ENCODE measurements around the gene LRRC28. TPM values are rescaled to one million over a fixed set of nuclear protein-coding genes. Genes with fewer than 3 reads are reported as not detected.

The LRRC28 gene
- total and polyA plus RNA-seq, 7 experiments from 2014 or later, result 15.0 to 25.9 (median 19.9) TPM

GRCh38 chr15:99423186-99424130 is 172.2 kb downstream of the LRRC28 start:
- Mint-ChIP-seq H3K27me3 (no peaks in the 10 kb centered on the region), H3K4me1 (peaks cover 19 to 82% (median 73%) of the 10 kb centered on the region in 7 donors), H3K9me3 (peaks cover 0 to 8% (median 2%) of the 10 kb centered on the region in 11 donors), H3K4me3 (peak overlapping the region in 6 of 10 donors; percentile 0 to 91 (median 58)), H3K36me3 (peaks cover 0 to 26% (median 0%) of the 10 kb centered on the region in 5 donors), H3K27ac (peak overlapping the region; percentile 51 to 96 (median 91))
- Histone ChIP-seq H3K4me3 (ENCODE audit: low read length) (no peak overlapping the region), H3K36me3 (ENCODE audit: control insufficient read depth in 2 of 3, insufficient read depth in 3 of 3, low read length in 3 of 3) (no peaks in the 10 kb centered on the region), H3K4me1 (ENCODE audit: control insufficient read depth in 2 of 2, insufficient read depth in 2 of 2, low read length in 2 of 2) (peaks cover 0 to 60% of the 10 kb centered on the region in 2 donors), H3K9me3 (ENCODE audit: control insufficient read depth in 2 of 3, low read length in 3 of 3) (no peaks in the 10 kb centered on the region), H3K27ac (ENCODE audit: low read depth, low read length) (no peak overlapping the region), H3K27me3 (ENCODE audit: control insufficient read depth in 2 of 2, insufficient read depth in 2 of 2, low read length in 2 of 2) (no peaks in the 10 kb centered on the region)
- CTCF ChIA-PET, result interaction anchor here (1.6 to 2.2 kb wide), 2 partner anchors 10 to 14 kb away, joined by 4 to 7 read pairs; no protein-coding TSS in a partner anchor
- POLR2A ChIA-PET, result interaction anchor here (0.9 to 4.0 kb wide), 8 partner anchors 11 to 71 kb away, joined by 3 to 24 read pairs (median 4); no protein-coding TSS in a partner anchor
- DNase-seq (no peak), ATAC-seq (no peak)
- intact Hi-C loops (cut with micrococcal nuclease), result loop anchor here in 1 of 2 donors (5.0 kb wide), 2 partner anchors 279 to 309 kb away; partner anchors contain the start of gene LYSMD4

GRCh38 chr15:99424131-99424571 is 172.9 kb downstream of the LRRC28 start:
- Histone ChIP-seq H3K27me3 (ENCODE audit: control insufficient read depth in 2 of 2, insufficient read depth in 2 of 2, low read length in 2 of 2) (no peaks in the 10 kb centered on the region), H3K9me3 (ENCODE audit: control insufficient read depth in 2 of 3, low read length in 3 of 3) (no peaks in the 10 kb centered on the region), H3K4me3 (ENCODE audit: low read length) (no peak overlapping the region), H3K27ac (ENCODE audit: low read depth, low read length) (no peak overlapping the region), H3K4me1 (ENCODE audit: control insufficient read depth in 2 of 2, insufficient read depth in 2 of 2, low read length in 2 of 2) (peaks cover 0 to 60% of the 10 kb centered on the region in 2 donors), H3K36me3 (ENCODE audit: control insufficient read depth in 2 of 3, insufficient read depth in 3 of 3, low read length in 3 of 3) (no peaks in the 10 kb centered on the region)
- H3K4me3 Mint-ChIP-seq, result peak overlapping the region in 6 of 10 donors; percentile 39 to 91 (median 78)
- intact Hi-C loops (cut with micrococcal nuclease), result loop anchor here in 1 of 2 donors (5.0 kb wide), 2 partner anchors 278 to 308 kb away; partner anchors contain the start of gene LYSMD4
- peak overlapping the region; percentile 89 to 98 (median 97) for H3K27ac Mint-ChIP-seq
- CTCF ChIA-PET, result interaction anchor here (1.6 to 2.2 kb wide), 2 partner anchors 9 to 15 kb away, joined by 4 to 7 read pairs; no protein-coding TSS in a partner anchor
- H3K9me3 Mint-ChIP-seq, result peaks cover 0 to 5% (median 0%) of the 10 kb centered on the region in 11 donors
- POLR2A ChIA-PET, result interaction anchor here (0.9 to 4.0 kb wide), 7 partner anchors 10 to 71 kb away, joined by 3 to 24 read pairs (median 4); no protein-coding TSS in a partner anchor
- DNase-seq, result no peak
- H3K4me1 Mint-ChIP-seq, result peaks cover 22 to 84% (median 75%) of the 10 kb centered on the region in 7 donors
- no peaks in the 10 kb centered on the region for H3K27me3 Mint-ChIP-seq
- no peak for ATAC-seq
- H3K36me3 Mint-ChIP-seq, result peaks cover 0 to 21% (median 0%) of the 10 kb centered on the region in 5 donors

DNA sequence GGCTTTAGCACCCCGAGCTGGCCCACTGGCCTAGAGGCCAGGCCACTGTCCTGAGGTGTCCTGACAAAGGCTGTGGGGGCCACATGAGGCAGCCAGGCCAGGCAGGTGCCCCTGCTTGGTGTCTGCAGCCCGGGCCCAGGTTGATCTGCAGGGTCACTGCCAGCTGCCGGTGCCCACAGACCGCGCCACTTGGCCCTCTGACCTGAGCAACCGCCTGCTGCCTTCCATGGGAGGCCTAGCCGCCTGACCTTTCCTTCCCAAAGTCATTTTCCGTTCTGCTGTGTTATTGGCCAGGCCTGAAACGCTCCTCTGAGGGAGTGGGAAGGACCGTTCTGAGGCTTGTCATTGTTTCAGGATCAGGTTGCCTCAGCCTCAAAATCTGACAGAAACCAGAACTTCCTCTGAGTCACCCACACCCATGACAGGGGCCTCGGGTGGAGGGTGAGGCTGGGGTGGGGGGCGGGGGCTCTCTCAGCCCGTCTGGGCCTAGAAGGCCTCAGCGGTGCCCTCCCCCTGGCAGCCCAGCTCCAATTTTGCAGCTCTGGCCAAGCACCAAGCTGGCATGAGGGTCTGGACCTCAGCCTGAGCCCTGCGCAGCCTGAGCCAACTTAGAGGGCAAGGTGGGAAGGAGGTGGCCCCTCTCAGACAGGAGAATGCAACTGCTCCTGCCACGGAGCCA is 173.8 kb downstream of the LRRC28 start:
- H3K27me3 Mint-ChIP-seq, result no peaks in the 10 kb centered on the region
- Histone ChIP-seq H3K36me3 (ENCODE audit: control insufficient read depth in 2 of 3, insufficient read depth in 3 of 3, low read length in 3 of 3) (no peaks in the 10 kb centered on the region), H3K27me3 (ENCODE audit: control insufficient read depth in 2 of 2, insufficient read depth in 2 of 2, low read length in 2 of 2) (no peaks in the 10 kb centered on the region), H3K27ac (ENCODE audit: low read depth, low read length) (peak overlapping the region; percentile 72), H3K4me1 (ENCODE audit: control insufficient read depth in 2 of 2, insufficient read depth in 2 of 2, low read length in 2 of 2) (peaks cover 0 to 60% of the 10 kb centered on the region in 2 donors), H3K4me3 (ENCODE audit: low read length) (peak overlapping the region; percentile 0), H3K9me3 (ENCODE audit: control insufficient read depth in 2 of 3, low read length in 3 of 3) (no peaks in the 10 kb centered on the region)
- peaks cover 0 to 5% (median 0%) of the 10 kb centered on the region in 11 donors for H3K9me3 Mint-ChIP-seq
- ATAC-seq, result peak; percentile 79
- intact Hi-C loops (cut with micrococcal nuclease), result loop anchor here (1.0 to 5.0 kb wide), 5 partner anchors 19 to 307 kb away; partner anchors contain the start of genes MEF2A (in 2 of the 2) and LYSMD4 (in 1 of the 2)
- POLR2A ChIA-PET, result interaction anchor here (0.7 to 4.0 kb wide), 8 partner anchors 9 to 21 kb away, joined by 3 to 27 read pairs (median 4); no protein-coding TSS in a partner anchor
- peak in 7 of 9 donors; percentile 33 to 63 (median 39) for DNase-seq
- peak overlapping the region; percentile 89 to 98 (median 97) for H3K27ac Mint-ChIP-seq
- CTCF ChIA-PET, result interaction anchor here (0.7 to 2.2 kb wide), 3 partner anchors 8 to 279 kb away, joined by 3 to 7 read pairs (median 5); no protein-coding TSS in a partner anchor
- peak overlapping the region; percentile 65 to 91 (median 82) for H3K4me3 Mint-ChIP-seq
- H3K4me1 Mint-ChIP-seq, result peaks cover 22 to 82% (median 75%) of the 10 kb centered on the region in 7 donors
- H3K36me3 Mint-ChIP-seq, result peaks cover 0 to 20% (median 0%) of the 10 kb centered on the region in 5 donors

- Histone ChIP-seq H3K27me3 (ENCODE audit: control insufficient read depth in 2 of 2, insufficient read depth in 2 of 2, low read length in 2 of 2) (no peaks in the 10 kb centered on the region), H3K4me3 (ENCODE audit: low read length) (no peak overlapping the region), H3K36me3 (ENCODE audit: control insufficient read depth in 2 of 3, insufficient read depth in 3 of 3, low read length in 3 of 3) (no peaks in the 10 kb centered on the region), H3K27ac (ENCODE audit: low read depth, low read length) (peak overlapping the region; percentile 72), H3K9me3 (ENCODE audit: control insufficient read depth in 2 of 3, low read length in 3 of 3) (no peaks in the 10 kb centered on the region), H3K4me1 (ENCODE audit: control insufficient read depth in 2 of 2, insufficient read depth in 2 of 2, low read length in 2 of 2) (peaks cover 0 to 57% of the 10 kb centered on the region in 2 donors)
- H3K9me3 Mint-ChIP-seq, result peaks cover 0 to 5% (median 0%) of the 10 kb centered on the region in 11 donors
- no peak for DNase-seq
- peaks cover 0 to 14% (median 0%) of the 10 kb centered on the region in 5 donors for H3K36me3 Mint-ChIP-seq
- CTCF ChIA-PET, result interaction anchor here (0.7 to 1.9 kb wide), 3 partner anchors 18 to 278 kb away, joined by 3 to 5 read pairs (median 4); no protein-coding TSS in a partner anchor
- ATAC-seq, result no peak
- no peaks in the 10 kb centered on the region for H3K27me3 Mint-ChIP-seq
- intact Hi-C loops (cut with micrococcal nuclease), result loop anchor here (1.0 to 5.0 kb wide), 3 partner anchors 19 to 142 kb away; partner anchors contain the start of gene MEF2A (in 2 of the 2)
- H3K4me1 Mint-ChIP-seq, result peaks cover 18 to 75% (median 68%) of the 10 kb centered on the region in 7 donors
- peak overlapping the region; percentile 44 to 97 (median 96) for H3K27ac Mint-ChIP-seq
- POLR2A ChIA-PET, result interaction anchor here (0.7 to 4.0 kb wide), 6 partner anchors 8 to 20 kb away, joined by 3 to 27 read pairs (median 6); no protein-coding TSS in a partner anchor
- H3K4me3 Mint-ChIP-seq, result peak overlapping the region in 8 of 10 donors; percentile 12 to 91 (median 61)
These were observed 174.5 kb downstream of the LRRC28 start for GRCh38 chr15:99425657-99426301.

GRCh38 chr15:99426431-99427105 is 175.3 kb downstream of the LRRC28 start:
- POLR2A ChIA-PET, result interaction anchor here (0.7 to 3.5 kb wide), 4 partner anchors 10 to 19 kb away, joined by 3 to 27 read pairs (median 4); no protein-coding TSS in a partner anchor
- no peaks in the 10 kb centered on the region for H3K27me3 ChIP-seq (ENCODE audit: control insufficient read depth in 2 of 2, insufficient read depth in 2 of 2, low read length in 2 of 2)
- H3K4me1 ChIP-seq (ENCODE audit: control insufficient read depth in 2 of 2, insufficient read depth in 2 of 2, low read length in 2 of 2), result peaks cover 0 to 49% of the 10 kb centered on the region in 2 donors
- intact Hi-C loops (cut with micrococcal nuclease), result loop anchor here in 1 of 2 donors (5.0 kb wide), 1 partner anchor 141 kb away; the partner anchor contains the start of gene MEF2A
- H3K36me3 Mint-ChIP-seq, result peaks cover 0 to 8% (median 0%) of the 10 kb centered on the region in 5 donors
- H3K27me3 Mint-ChIP-seq, result no peaks in the 10 kb centered on the region
- no peak overlapping the region for H3K27ac ChIP-seq (ENCODE audit: low read depth, low read length)
- peak overlapping the region in 5 of 10 donors; percentile 10 to 91 (median 47) for H3K4me3 Mint-ChIP-seq
- no peak for DNase-seq
- no peak overlapping the region for H3K4me3 ChIP-seq (ENCODE audit: low read length)
- ATAC-seq, result no peak
- H3K27ac Mint-ChIP-seq, result peak overlapping the region; percentile 44 to 97 (median 90)
- peaks cover 13 to 73% (median 65%) of the 10 kb centered on the region in 7 donors for H3K4me1 Mint-ChIP-seq
- CTCF ChIA-PET, result interaction anchor here (0.8 to 1.9 kb wide), 2 partner anchors 17 to 23 kb away, joined by 4 to 5 read pairs; no protein-coding TSS in a partner anchor
- H3K9me3 ChIP-seq (ENCODE audit: control insufficient read depth in 2 of 3, low read length in 3 of 3), result no peaks in the 10 kb centered on the region
- H3K36me3 ChIP-seq (ENCODE audit: control insufficient read depth in 2 of 3, insufficient read depth in 3 of 3, low read length in 3 of 3), result no peaks in the 10 kb centered on the region
- H3K9me3 Mint-ChIP-seq, result peaks cover 0 to 5% (median 0%) of the 10 kb centered on the region in 11 donors
